ENCODE measurements around the gene HTT-AS.
A peak's percentile ranks its signal among the peaks of the same experiment; 100 is the strongest.

- TF ChIP-seq, protein P1, sequence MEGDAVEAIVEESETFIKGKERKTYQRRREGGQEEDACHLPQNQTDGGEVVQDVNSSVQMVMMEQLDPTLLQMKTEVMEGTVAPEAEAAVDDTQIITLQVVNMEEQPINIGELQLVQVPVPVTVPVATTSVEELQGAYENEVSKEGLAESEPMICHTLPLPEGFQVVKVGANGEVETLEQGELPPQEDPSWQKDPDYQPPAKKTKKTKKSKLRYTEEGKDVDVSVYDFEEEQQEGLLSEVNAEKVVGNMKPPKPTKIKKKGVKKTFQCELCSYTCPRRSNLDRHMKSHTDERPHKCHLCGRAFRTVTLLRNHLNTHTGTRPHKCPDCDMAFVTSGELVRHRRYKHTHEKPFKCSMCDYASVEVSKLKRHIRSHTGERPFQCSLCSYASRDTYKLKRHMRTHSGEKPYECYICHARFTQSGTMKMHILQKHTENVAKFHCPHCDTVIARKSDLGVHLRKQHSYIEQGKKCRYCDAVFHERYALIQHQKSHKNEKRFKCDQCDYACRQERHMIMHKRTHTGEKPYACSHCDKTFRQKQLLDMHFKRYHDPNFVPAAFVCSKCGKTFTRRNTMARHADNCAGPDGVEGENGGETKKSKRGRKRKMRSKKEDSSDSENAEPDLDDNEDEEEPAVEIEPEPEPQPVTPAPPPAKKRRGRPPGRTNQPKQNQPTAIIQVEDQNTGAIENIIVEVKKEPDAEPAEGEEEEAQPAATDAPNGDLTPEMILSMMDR (IDR thresholded peaks at IDR 0.05 in 8 of 11, conservative IDR thresholded peaks at IDR 0.05 in 3 of 11), result no peak
- no peak for TF ChIP-seq POLR2A (IDR thresholded peaks at IDR 0.05)
- TF ChIP-seq POLR2AphosphoS5 (IDR thresholded peaks at IDR 0.05), result peak in 1 of 3 donors; percentile 33
Measured at GRCh38 chr4:3037957-3038461, 36.3 kb downstream of the HTT-AS start.
